Right lobe of liver (tissue), 6 donors: Measurements from ENCODE around the gene RBP5. TPM values are rescaled to one million over a fixed set of nuclear protein-coding genes. Genes with fewer than 3 reads are reported as not detected.
A peak's percentile ranks its signal among the peaks of the same experiment; 100 is the strongest.

Experiments used
- ATAC-seq, 4 donors: fragments of 200-7000 bp; cut with Tn5 transposase; one replicate each; pipeline ENCODE4 v1.9.1; 2020; ENCODE audit warnings: mild to moderate bottlenecking in 4 of 4, moderate library complexity in 4 of 4
- DNase-seq, 3 donors: peaks; one replicate each; pipeline ENCODE4 v3.0.0-alpha.2; 2020
- H3K27ac ChIP-seq, 3 donors: fragments of 200-600 bp; one replicate each; pipeline ENCODE4 v1.8.0; 2022
- H3K27me3 ChIP-seq, 2 donors: fragments of 200-600 bp; one replicate each; pipeline ENCODE4 v1.8.0; 2022
- H3K36me3 ChIP-seq, 4 donors: fragments of 200-600 bp; sonication (generic) in 1 of 4; one replicate each; pipeline versions ENCODE4 v1.5.1 to v1.8.0; 2017 to 2022; ENCODE audit warnings: control low read depth in 1 of 4
- H3K4me1 ChIP-seq, 4 donors: fragments of 200-600 bp; sonication (generic) in 1 of 4; one replicate each; pipeline versions ENCODE4 v1.5.1 to v1.8.0; 2017 to 2022; ENCODE audit warnings: control low read depth in 1 of 4
- H3K4me3 ChIP-seq, 3 donors: fragments of 200-600 bp; one replicate each; pipeline ENCODE4 v1.8.0; 2022
- H3K9me3 ChIP-seq, 4 donors: fragments of 200-600 bp; sonication (generic) in 1 of 4; one replicate each; pipeline versions ENCODE4 v1.5.1 to v1.8.0; 2017 to 2022; ENCODE audit warnings: control low read depth in 1 of 4
- POLR2A ChIP-seq: fragments of 450-650 bp; IDR thresholded peaks from one replicate; pipeline ENCODE4 v1.6.1; 2017; ENCODE audit warnings: antibody characterized with exemption, mild to moderate bottlenecking
- WGBS: methylation state at CpG from one replicate; pipeline ENCODE4 v1.1.6; 2018; ENCODE audit warnings: low coverage, low lambda C conversion rate; ENCODE audit not compliant: insufficient coverage; ENCODE audit errors: missing lambda C conversion rate; 5-methylcytosine and 5-hydroxymethylcytosine counted together
- intact Hi-C, 2 donors: fragments of 100-400 bp; cut with DNase I; formaldehyde crosslinking; loops; one replicate each; pipeline versions ENCODE4 v1.11.2 to v1.14.1; 2022
- small RNA-seq, 2 experiments: library from RNA; depleted of rRNA; stranded (forward); fragments of <200 nt; gene quantifications; one replicate each; pipeline ENCODE3, GENCODE V24; 2016
- total RNA-seq, 6 experiments: library from RNA; depleted of rRNA in 2 of 6; stranded (reverse); fragments of >200 nt in 2 of 6; fragmentation: NEBNext Ultra II Directional in 3 of 6; extraction: Animal tissue kit (Norgen Biotek cat#: 25700) in 3 of 6; gene quantifications; one replicate each; pipeline versions ENCODE4 v1.1.0 to v1.2.4, GENCODE V29; 2016 to 2023
- TF ChIP-seq, protein P1 (sequence below), 4 donors: fragments of 200-600 bp in 3 of 4; fragments of 450-650 bp in 1 of 4; IDR thresholded peaks; one replicate each; pipeline versions ENCODE4 v1.5.1 to v1.8.0; 2016 to 2022; ENCODE audit warnings: antibody characterized with exemption in 4 of 4, mild to moderate bottlenecking in 2 of 4
- donor health status: DM: no; HTN: yes; CAD: no.
- donor health status: DM: no; HTN: no; CAD: no.
- donor health status: DM: no; HTN: no; CAD: no.
- donor health status: DM: no; HTN: yes; CAD: no.
- donor health status: DM: no; HTN: yes; CAD: no.

Gene RBP5
- total RNA-seq, 6 experiments from 2014 or later, result 44.1 to 239 (median 98.2) TPM

DNA sequence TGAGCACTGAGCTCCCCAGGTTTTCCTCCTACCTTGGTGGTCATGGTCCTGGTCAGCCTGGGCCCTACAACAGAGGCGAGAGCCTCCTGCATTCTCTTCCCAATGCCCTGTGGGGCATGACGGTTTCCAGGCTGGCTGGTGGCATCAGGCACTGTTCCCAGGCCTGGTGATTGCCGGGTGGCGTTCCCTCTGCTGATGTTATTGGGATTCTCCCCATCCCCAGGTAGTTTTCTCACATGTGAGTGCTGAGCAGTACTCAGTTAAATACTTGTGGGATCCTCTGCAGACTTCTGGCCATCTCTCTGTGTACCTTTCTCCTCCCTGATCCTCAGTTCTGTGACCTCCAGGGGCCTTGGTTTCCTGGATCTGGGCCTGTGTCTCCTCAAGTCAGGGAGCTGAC, 52.2 kb downstream of the RBP5 start:
- intact Hi-C loops, result no loop called here
- TF ChIP-seq POLR2A, result no peak
- TF ChIP-seq, protein P1, sequence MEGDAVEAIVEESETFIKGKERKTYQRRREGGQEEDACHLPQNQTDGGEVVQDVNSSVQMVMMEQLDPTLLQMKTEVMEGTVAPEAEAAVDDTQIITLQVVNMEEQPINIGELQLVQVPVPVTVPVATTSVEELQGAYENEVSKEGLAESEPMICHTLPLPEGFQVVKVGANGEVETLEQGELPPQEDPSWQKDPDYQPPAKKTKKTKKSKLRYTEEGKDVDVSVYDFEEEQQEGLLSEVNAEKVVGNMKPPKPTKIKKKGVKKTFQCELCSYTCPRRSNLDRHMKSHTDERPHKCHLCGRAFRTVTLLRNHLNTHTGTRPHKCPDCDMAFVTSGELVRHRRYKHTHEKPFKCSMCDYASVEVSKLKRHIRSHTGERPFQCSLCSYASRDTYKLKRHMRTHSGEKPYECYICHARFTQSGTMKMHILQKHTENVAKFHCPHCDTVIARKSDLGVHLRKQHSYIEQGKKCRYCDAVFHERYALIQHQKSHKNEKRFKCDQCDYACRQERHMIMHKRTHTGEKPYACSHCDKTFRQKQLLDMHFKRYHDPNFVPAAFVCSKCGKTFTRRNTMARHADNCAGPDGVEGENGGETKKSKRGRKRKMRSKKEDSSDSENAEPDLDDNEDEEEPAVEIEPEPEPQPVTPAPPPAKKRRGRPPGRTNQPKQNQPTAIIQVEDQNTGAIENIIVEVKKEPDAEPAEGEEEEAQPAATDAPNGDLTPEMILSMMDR (IDR thresholded peaks at IDR 0.05), result no peak
- no peaks in the 10 kb centered on the region for H3K27me3 ChIP-seq
- H3K36me3 ChIP-seq, result peaks cover 0 to 13% (median 5%) of the 10 kb centered on the region in 4 donors
- no peaks in the 10 kb centered on the region for H3K9me3 ChIP-seq
- DNase-seq, result no peak
- no peak for ATAC-seq
- WGBS, result 89% methylated on average over 2 of the region's 4 CpGs
- no peak overlapping the region for H3K4me3 ChIP-seq
- H3K4me1 ChIP-seq, result peaks cover 4 to 43% (median 24%) of the 10 kb centered on the region in 4 donors
- H3K27ac ChIP-seq, result no peak overlapping the region

DNA sequence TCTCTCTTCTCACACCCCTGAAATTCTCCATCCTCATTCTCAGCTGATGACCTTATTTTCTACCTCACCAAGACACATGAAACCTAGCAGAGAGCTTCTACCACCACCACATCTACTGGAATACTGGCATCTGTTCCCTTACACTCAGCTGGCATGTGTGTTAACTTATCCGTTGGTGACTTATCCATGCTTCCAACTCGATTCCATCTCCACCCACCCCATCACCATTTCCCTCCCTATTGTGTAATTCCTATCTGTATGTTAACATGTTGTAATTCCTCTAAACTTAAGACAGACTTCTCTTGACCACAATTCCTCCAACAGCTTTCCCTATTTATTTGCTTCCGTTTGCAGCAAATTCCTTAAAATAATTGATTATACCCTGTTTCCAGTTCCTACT, 52.8 kb downstream of the RBP5 start:
- Histone ChIP-seq H3K27ac (no peak overlapping the region), H3K4me3 (no peak overlapping the region), H3K9me3 (no peaks in the 10 kb centered on the region), H3K36me3 (peaks cover 0 to 9% (median 3%) of the 10 kb centered on the region in 4 donors), H3K27me3 (no peaks in the 10 kb centered on the region), H3K4me1 (peaks cover under 1 to 43% (median 25%) of the 10 kb centered on the region in 4 donors)
- 53% methylated on average over 3 of the region's 3 CpGs for WGBS
- ATAC-seq (no peak), DNase-seq (no peak)
- TF ChIP-seq, protein P1 (IDR thresholded peaks at IDR 0.05), result no peak
- no peak for TF ChIP-seq POLR2A
- intact Hi-C loops, result no loop called here

DNA sequence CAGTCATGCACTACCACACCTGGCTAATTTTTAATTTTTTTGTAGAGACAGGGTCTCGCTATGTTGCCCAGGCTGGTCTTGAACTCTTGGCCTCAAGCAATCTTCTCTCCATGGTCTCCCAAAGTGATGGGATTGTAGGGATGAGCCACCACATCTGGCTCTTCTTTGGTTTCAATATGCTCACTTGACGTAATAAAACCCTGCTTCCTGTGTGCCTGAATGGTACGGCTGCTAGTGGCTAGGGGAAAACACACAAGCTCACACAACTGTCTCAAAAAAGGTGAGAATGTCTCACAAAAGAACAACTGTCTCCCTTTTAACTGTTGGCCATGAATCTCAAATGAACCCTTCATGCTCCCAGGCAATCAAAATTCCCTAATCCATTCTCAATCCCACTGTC, 53.2 kb downstream of the RBP5 start:
- WGBS, result 100% methylated on average over 1 of the region's 3 CpGs
- intact Hi-C loops, result no loop called here
- Histone ChIP-seq H3K9me3 (no peaks in the 10 kb centered on the region), H3K4me3 (no peak overlapping the region), H3K4me1 (peaks cover 0 to 43% (median 25%) of the 10 kb centered on the region in 4 donors), H3K27ac (no peak overlapping the region), H3K36me3 (peaks cover 0 to 9% (median 2%) of the 10 kb centered on the region in 4 donors), H3K27me3 (no peaks in the 10 kb centered on the region)
- no peak for DNase-seq
- TF ChIP-seq, protein P1 (IDR thresholded peaks at IDR 0.05), result no peak
- no peak for TF ChIP-seq POLR2A
- ATAC-seq, result no peak

DNA sequence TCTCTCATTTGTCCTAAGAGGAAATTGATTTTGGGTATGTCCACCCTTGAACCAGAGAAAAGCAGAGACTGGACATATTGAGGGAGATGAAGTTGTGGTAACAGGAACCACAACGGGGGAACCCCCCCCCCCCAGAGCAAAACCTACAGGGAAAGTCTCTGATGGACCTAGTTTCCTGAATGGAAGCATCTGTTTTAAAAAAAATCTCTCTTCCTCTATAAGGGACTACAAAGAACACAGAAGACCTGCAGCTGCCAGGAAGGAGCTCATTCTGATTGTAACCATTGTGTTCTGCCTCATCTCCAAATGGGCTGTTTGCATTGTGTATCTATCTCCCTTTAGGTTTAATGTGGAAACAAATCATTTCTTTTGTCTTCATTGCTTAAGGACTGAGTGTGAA, 54.7 kb downstream of the RBP5 start:
- DNase-seq, result no peak
- Histone ChIP-seq H3K27ac (peak overlapping the region in 1 of 3 donors; percentile 3), H3K4me3 (no peak overlapping the region), H3K9me3 (no peaks in the 10 kb centered on the region), H3K36me3 (peaks cover 0 to 21% (median 6%) of the 10 kb centered on the region in 4 donors), H3K4me1 (peaks cover 0 to 45% (median 23%) of the 10 kb centered on the region in 4 donors), H3K27me3 (no peaks in the 10 kb centered on the region)
- ATAC-seq, result no peak
- TF ChIP-seq, protein P1 (IDR thresholded peaks at IDR 0.05), result no peak
- no peak for TF ChIP-seq POLR2A
- WGBS, result 25% methylated on average over 1 of the region's 1 CpG
- intact Hi-C loops, result no loop called here

Small RNA genes lying within 50 kb of the gene (small RNA-seq; reads per million reads assigned to genes)
- 0 reads per million in 2 experiments for gene RNU6-485P

Other genes starting within 250 kb of the RBP5 start
- 1 to 10 TPM in 5 of 6 experiments, under 1 TPM in 1; 0.93 to 4.3 (median 2.6) TPM for gene LRRC23, start 224.1 kb downstream of the RBP5 start, total RNA-seq
- 1 to 10 TPM; 1.1 to 9.3 (median 2.0) TPM for gene ENO2, start 214.3 kb downstream of the RBP5 start, total RNA-seq
- gene ATN1, start 200.9 kb downstream of the RBP5 start, total RNA-seq, result 10 to 100 TPM in 5 of 6 experiments, 1 to 10 TPM in 1; 9.2 to 24.1 (median 16.8) TPM
- not detected for gene RNU7-1, start 185.1 kb downstream of the RBP5 start, total RNA-seq
- 100 to 1,000 TPM in 2 of 6 experiments, 10 to 100 TPM in 4; 47.6 to 189 (median 70.5) TPM for gene C12orf57, start 184.9 kb downstream of the RBP5 start, total RNA-seq
- 10 to 100 TPM; 12.1 to 30.6 (median 19.4) TPM for gene PTPN6, start 177.5 kb downstream of the RBP5 start, total RNA-seq
- 100 to 1,000 TPM in 4 of 6 experiments, 10 to 100 TPM in 2; 95.5 to 215 (median 122) TPM for gene PHB2, start 158.2 kb downstream of the RBP5 start, total RNA-seq
- gene EMG1, start 158.0 kb downstream of the RBP5 start, total RNA-seq, result 10 to 100 TPM; 13.2 to 28.1 (median 18.9) TPM
- gene LPCAT3, start 110.4 kb downstream of the RBP5 start, total RNA-seq, result 100 to 1,000 TPM in 1 of 6 experiments, 10 to 100 TPM in 5; 50.6 to 115 (median 77.5) TPM
- 1,000 to 10,000 TPM in 5 of 6 experiments, 100 to 1,000 TPM in 1; 993 to 2,993 (median 1,796) TPM for gene C1S, start 68.2 kb downstream of the RBP5 start, total RNA-seq
- 1,000 to 10,000 TPM; 1,157 to 2,557 (median 1,950) TPM for gene C1R, start 36.4 kb downstream of the RBP5 start, total RNA-seq
- 100 to 1,000 TPM; 202 to 236 (median 216) TPM for gene C1RL, start 19.7 kb downstream of the RBP5 start, total RNA-seq
- gene CLSTN3, start 1.5 kb upstream of the RBP5 start, total RNA-seq, result 10 to 100 TPM; 38.9 to 55.2 (median 43.1) TPM
- gene PEX5, start 60.8 kb upstream of the RBP5 start, total RNA-seq, result 10 to 100 TPM; 28.7 to 43.9 (median 36.2) TPM
- not detected for gene ACSM4, start 175.2 kb upstream of the RBP5 start, total RNA-seq